Measurements from ENCODE around the gene CD27. TPM values are rescaled to one million over a fixed set of nuclear protein-coding genes. Genes with fewer than 3 reads are reported as not detected.
"Not testable (repeated sequence)": the region's sequence is repeated elsewhere in the genome, so short reads cannot be mapped to it uniquely, and the experiment has no call there.

The CD27 gene
- total and polyA plus RNA-seq, 10 donors, result 49.2 to 193 (median 72.3) TPM

DNA sequence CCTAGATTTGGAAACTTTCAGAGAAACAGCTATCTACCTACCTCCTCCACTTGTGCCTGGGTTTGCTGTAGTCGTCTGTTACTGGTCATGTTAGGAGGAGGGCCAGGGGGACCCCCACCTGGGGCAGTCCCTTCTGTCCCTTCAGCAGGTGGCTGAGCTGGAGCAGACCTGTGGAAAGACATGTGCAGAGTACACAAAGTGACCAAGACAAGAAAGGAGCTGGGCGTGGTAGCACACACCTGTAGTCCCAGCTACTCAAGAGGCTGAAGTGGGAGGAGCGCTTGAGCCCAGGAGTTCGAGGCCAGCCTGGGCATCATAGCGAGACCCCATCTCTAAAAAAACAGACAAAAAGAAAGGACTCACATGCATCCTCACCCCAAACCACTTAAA, 21.4 kb downstream of the CD27 start:
- peak overlapping the region in 5 of 8 donors; percentile 4 to 67 (median 36) for H3K27ac ChIP-seq
- peaks cover 56 to 94% (median 87%) of the 10 kb centered on the region in 6 donors for H3K4me1 ChIP-seq
- WGBS, 5 donors, result 88 to 93% (median 90%) methylated on average over 5 of the region's 5 CpGs
- no peak overlapping the region for H3K4me3 ChIP-seq
- no peak for DNase-seq
- no peaks in the 10 kb centered on the region for H3K27me3 ChIP-seq (replicated peaks in 1 of 7)
- intact Hi-C loops (cut with DNase I; ENCODE audit: low total_unique reads), result loop anchor here (10.0 kb wide), 1 partner anchor 131 kb away; no protein-coding TSS in a partner anchor
- no peaks in the 10 kb centered on the region for H3K9me3 ChIP-seq
- H3K36me3 ChIP-seq, result peaks cover 0 to 75% (median 30%) of the 10 kb centered on the region in 6 donors
- no peak for TF ChIP-seq POLR2AphosphoS5 (IDR thresholded peaks at IDR 0.05)
- TF ChIP-seq, protein P1, sequence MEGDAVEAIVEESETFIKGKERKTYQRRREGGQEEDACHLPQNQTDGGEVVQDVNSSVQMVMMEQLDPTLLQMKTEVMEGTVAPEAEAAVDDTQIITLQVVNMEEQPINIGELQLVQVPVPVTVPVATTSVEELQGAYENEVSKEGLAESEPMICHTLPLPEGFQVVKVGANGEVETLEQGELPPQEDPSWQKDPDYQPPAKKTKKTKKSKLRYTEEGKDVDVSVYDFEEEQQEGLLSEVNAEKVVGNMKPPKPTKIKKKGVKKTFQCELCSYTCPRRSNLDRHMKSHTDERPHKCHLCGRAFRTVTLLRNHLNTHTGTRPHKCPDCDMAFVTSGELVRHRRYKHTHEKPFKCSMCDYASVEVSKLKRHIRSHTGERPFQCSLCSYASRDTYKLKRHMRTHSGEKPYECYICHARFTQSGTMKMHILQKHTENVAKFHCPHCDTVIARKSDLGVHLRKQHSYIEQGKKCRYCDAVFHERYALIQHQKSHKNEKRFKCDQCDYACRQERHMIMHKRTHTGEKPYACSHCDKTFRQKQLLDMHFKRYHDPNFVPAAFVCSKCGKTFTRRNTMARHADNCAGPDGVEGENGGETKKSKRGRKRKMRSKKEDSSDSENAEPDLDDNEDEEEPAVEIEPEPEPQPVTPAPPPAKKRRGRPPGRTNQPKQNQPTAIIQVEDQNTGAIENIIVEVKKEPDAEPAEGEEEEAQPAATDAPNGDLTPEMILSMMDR (IDR thresholded peaks at IDR 0.05 in 8 of 11, conservative IDR thresholded peaks at IDR 0.05 in 3 of 11), result no peak
- no peak for TF ChIP-seq POLR2A (IDR thresholded peaks at IDR 0.05)

DNA sequence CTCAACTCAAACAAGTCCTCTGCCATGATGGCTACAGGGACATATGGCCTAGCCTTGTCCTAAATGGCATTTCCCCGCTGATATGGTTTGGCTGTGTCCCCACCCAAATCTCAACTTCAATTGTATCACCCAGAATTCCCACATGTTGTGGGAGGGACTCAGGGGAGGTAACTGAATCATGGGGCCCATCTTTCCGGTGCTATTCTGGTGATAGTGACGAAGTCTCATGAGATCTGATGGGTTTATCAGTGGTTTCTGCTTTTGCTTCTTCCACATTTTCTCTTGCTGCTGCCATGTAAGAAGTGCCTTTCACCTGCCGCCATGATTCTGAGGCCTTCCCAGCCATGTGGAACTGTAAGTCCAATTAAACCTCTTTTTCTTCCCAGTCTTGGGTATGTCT, 22.0 kb downstream of the CD27 start:
- DNase-seq; H3K9me3 ChIP-seq; H3K27me3 ChIP-seq (replicated peaks in 1 of 7); H3K4me3 ChIP-seq: not testable (repeated sequence)
- WGBS, 5 donors, result 69 to 89% (median 81%) methylated on average over 3 to 4 of the region's 4 CpGs
- Histone ChIP-seq H3K36me3 (peaks cover 0 to 69% (median 30%) of the 10 kb centered on the region in 6 donors), H3K4me1 (peaks cover 53 to 94% (median 86%) of the 10 kb centered on the region in 6 donors), H3K27ac (peak overlapping the region in 3 of 8 donors; percentile 36 to 50 (median 46))
- intact Hi-C loops (cut with DNase I; ENCODE audit: low total_unique reads), result loop anchor here (10.0 kb wide), 1 partner anchor 132 kb away; no protein-coding TSS in a partner anchor

DNA sequence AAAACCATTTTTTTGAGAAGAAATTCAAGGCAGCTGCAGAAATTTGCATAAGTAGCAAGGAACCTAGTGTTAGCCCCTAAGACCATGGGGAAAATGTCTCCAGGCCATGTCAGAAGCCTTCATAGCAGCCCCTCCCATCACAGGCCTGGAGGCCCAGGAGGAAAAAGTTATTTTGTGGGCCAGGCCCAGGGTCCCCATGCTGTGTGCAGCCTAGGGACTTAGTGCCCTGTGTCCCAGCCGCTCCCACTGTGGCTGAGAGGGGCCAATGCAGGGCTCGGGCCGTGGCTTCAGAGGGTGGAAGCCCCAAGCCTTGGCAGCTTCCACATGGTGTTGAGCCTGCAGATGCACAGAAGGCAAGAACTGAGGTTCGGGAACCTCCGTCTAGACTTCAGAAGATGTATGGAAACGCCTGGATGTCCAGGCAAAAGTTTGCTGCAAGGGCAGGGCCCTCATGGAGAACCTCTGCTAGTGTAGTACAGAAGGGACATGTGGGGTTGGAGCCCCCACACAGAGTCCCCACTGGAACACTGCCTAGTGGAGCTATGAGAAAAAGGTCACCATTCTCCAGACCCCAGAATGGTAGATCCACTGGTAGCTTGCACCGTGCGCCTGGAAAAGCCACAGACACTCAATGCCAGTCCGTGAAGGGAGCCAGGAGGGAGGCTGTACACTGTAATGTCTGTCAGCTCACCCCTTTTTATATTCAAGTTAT, 23.0 kb downstream of the CD27 start:
- H3K4me1 ChIP-seq, result peaks cover 44 to 86% (median 77%) of the 10 kb centered on the region in 6 donors
- H3K36me3 ChIP-seq, result peaks cover 0 to 59% (median 28%) of the 10 kb centered on the region in 6 donors
- DNase-seq; H3K9me3 ChIP-seq; H3K27me3 ChIP-seq (replicated peaks in 1 of 7): not testable (repeated sequence)
- H3K4me3 ChIP-seq, result peak overlapping the region in 1 of 8 donors; percentile 87
- 94 to 98% (median 94%) methylated on average over 7 to 9 of the region's 9 CpGs for WGBS, 5 donors
- H3K27ac ChIP-seq, result peak overlapping the region in 3 of 8 donors; percentile 46 to 94 (median 50)
- intact Hi-C loops (cut with DNase I; ENCODE audit: low total_unique reads), result loop anchor here (10.0 kb wide), 1 partner anchor 133 kb away; no protein-coding TSS in a partner anchor

DNA sequence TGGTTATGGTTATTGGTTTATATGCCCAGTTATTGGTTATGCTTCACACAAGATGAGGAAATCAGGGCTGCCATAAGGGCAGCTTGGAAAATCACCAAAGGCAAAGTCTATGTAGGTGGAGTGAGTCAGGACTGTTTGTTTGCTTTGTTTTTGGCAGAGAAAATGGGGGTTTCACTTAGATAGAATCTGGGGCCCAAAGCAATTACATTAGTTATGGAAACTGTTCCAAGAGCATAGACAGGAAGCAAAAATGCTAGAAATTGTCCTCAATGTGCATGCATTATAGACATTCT, 23.5 kb downstream of the CD27 start:
- Histone ChIP-seq H3K27ac (peak overlapping the region in 3 of 8 donors; percentile 50 to 97 (median 94)), H3K27me3 (replicated peaks in 1 of 7) (no peaks in the 10 kb centered on the region), H3K4me1 (peaks cover 38 to 81% (median 72%) of the 10 kb centered on the region in 6 donors), H3K9me3 (no peaks in the 10 kb centered on the region), H3K36me3 (peaks cover 0 to 54% (median 25%) of the 10 kb centered on the region in 6 donors), H3K4me3 (peak overlapping the region in 1 of 8 donors; percentile 87)
- DNase-seq, result no peak
- intact Hi-C loops (cut with DNase I; ENCODE audit: low total_unique reads), result loop anchor here (10.0 kb wide), 1 partner anchor 133 kb away; no protein-coding TSS in a partner anchor
- no peak for TF ChIP-seq POLR2A (IDR thresholded peaks at IDR 0.05)
- TF ChIP-seq, protein P1 (IDR thresholded peaks at IDR 0.05 in 8 of 11, conservative IDR thresholded peaks at IDR 0.05 in 3 of 11), result no peak
- no peak for TF ChIP-seq POLR2AphosphoS5 (IDR thresholded peaks at IDR 0.05)

DNA sequence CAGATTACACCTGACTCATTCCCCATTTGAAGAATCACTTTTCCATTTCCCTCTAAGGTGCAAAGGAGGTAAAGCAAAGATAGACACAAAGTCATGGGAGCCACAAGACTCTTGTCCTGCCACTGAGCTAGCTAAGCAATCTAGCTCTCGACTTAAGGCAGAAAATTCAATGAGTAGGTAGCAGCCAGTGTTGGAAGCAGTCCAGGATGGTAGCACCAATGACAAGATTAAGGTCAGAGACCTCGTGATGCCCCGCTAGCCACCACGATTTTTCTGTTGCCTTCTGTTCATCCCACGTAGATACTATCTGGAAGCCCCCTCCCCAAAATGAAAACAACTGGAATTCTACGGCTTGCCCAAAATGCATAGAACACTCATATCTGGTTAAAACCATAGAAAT, 24.3 kb downstream of the CD27 start:
- TF ChIP-seq, protein P1 (IDR thresholded peaks at IDR 0.05 in 8 of 11, conservative IDR thresholded peaks at IDR 0.05 in 3 of 11), result no peak
- peak in 1 of 3 donors; percentile 4 for TF ChIP-seq POLR2AphosphoS5 (IDR thresholded peaks at IDR 0.05)
- H3K4me1 ChIP-seq, result peaks cover 32 to 73% (median 64%) of the 10 kb centered on the region in 6 donors
- no peaks in the 10 kb centered on the region for H3K27me3 ChIP-seq (replicated peaks in 1 of 7)
- H3K9me3 ChIP-seq, result no peaks in the 10 kb centered on the region
- 62 to 73% (median 66%) methylated on average over 6 of the region's 6 CpGs for WGBS, 5 donors
- H3K27ac ChIP-seq, result peak overlapping the region in 5 of 8 donors; percentile 90 to 97 (median 94)
- intact Hi-C loops (cut with DNase I; ENCODE audit: low total_unique reads), result loop anchor here (10.0 kb wide), 1 partner anchor 134 kb away; no protein-coding TSS in a partner anchor
- DNase-seq, result no peak
- peak overlapping the region; percentile 64 to 94 (median 79) for H3K4me3 ChIP-seq
- peaks cover 0 to 46% (median 18%) of the 10 kb centered on the region in 6 donors for H3K36me3 ChIP-seq

All from spleen (tissue), 11 donors.